Endothelial cell of umbilical vein (primary cell): ENCODE measurements around the gene ACOX1. TPM values are rescaled to one million over a fixed set of nuclear protein-coding genes. Genes with fewer than 3 reads are reported as not detected.

Experiments used
- BruUV-seq: library from RNA; stranded (reverse); fragments of 400-500 nt; replicated peaks from 2 replicates; lab custom pipeline; 2021; lab: Mats Ljungman, UMichigan
- CTCF ChIA-PET: fragments of 300-600, 350-600 bp; sonication (Branson Sonifier 250); formaldehyde crosslinking; loops from one replicate; lab custom pipeline; 2021; ENCODE audit warnings: antibody characterized with exemption, inconsistent platforms; lab: Charles Lee
- POLR2A ChIA-PET: fragments of 300-600, 350-600 bp; sonication (Branson Sonifier 250); formaldehyde crosslinking; loops from one replicate; lab custom pipeline; 2021; ENCODE audit warnings: antibody characterized with exemption, inconsistent platforms; lab: Charles Lee
- DNase-seq: peaks from one replicate; pipeline ENCODE4 v3.0.0-alpha.2; 2011; ENCODE audit warnings: low read depth, low spot score
- FAIRE-seq: peaks from 2 replicates; lab custom pipeline; 2011; peaks lifted over from hg19 to GRCh38; lab: Jason Lieb, UNC
- H2AFZ ChIP-seq: 2 replicates; pipeline ENCODE4 v1.6.0; 2012; ENCODE audit warnings: low read depth, low read length, control low read depth, inconsistent platforms
- H3K27ac ChIP-seq: 2 replicates; pipeline ENCODE4 v1.5.1; 2011; ENCODE audit warnings: low read depth, mild to moderate bottlenecking, control low read depth, low read length, moderate library complexity; ENCODE audit not compliant: insufficient read depth
- H3K27me3 ChIP-seq, 2 experiments: 2 replicates each; pipeline versions ENCODE4 v1.6.0 to v1.6.1; 2011; ENCODE audit warnings: low read length in 2 of 2, mixed read lengths in 1 of 2; ENCODE audit not compliant: control insufficient read depth in 2 of 2, insufficient read depth in 2 of 2
- H3K36me3 ChIP-seq, 2 experiments: 2 replicates in 1 of 2; 3 replicates in 1 of 2; pipeline ENCODE4 v1.5.1; 2011; ENCODE audit warnings: low read length in 2 of 2, mild to moderate bottlenecking in 1 of 2, moderate library complexity in 1 of 2; ENCODE audit not compliant: control insufficient read depth in 2 of 2, insufficient read depth in 2 of 2; ENCODE audit errors: extremely low read depth in 1 of 2
- H3K4me1 ChIP-seq: 3 replicates; pipeline ENCODE4 v1.5.1; 2011; ENCODE audit warnings: mild to moderate bottlenecking, low read length; ENCODE audit not compliant: control insufficient read depth, insufficient read depth; ENCODE audit errors: extremely low read depth
- H3K4me2 ChIP-seq: 2 replicates; pipeline ENCODE4 v1.6.1; 2011; ENCODE audit warnings: low read length, control low read depth, mixed read lengths; ENCODE audit not compliant: insufficient read depth
- H3K4me3 ChIP-seq, 3 experiments: fragments of 200-600 bp in 1 of 3; sonication (generic), shearing (Covaris generic) in 1 of 3; replicated peaks in 1 of 3; 2 replicates each; pipeline ENCODE4 v1.5.1; 2011 to 2016; ENCODE audit warnings: control low read depth in 3 of 3, low read length in 3 of 3, mild to moderate bottlenecking in 2 of 3, inconsistent platforms in 1 of 3, low read depth in 1 of 3, moderate library complexity in 1 of 3; ENCODE audit not compliant: insufficient read depth in 1 of 3
- H3K79me2 ChIP-seq: 2 replicates; pipeline ENCODE4 v1.6.0; 2012; ENCODE audit warnings: low read length, inconsistent platforms; ENCODE audit not compliant: control insufficient read depth, insufficient read depth
- H3K9ac ChIP-seq: replicated peaks from 2 replicates; pipeline ENCODE3; 2011; ENCODE audit warnings: low read length, control low read depth; ENCODE audit not compliant: insufficient read depth; ENCODE audit errors: extremely low read depth
- H3K9me1 ChIP-seq: replicated peaks from 3 replicates; pipeline ENCODE4 v1.6.0; 2011; ENCODE audit warnings: mild to moderate bottlenecking, low read length; ENCODE audit not compliant: control insufficient read depth, insufficient read depth; ENCODE audit errors: extremely low read depth
- H3K9me3 ChIP-seq: replicated peaks from 2 replicates; pipeline ENCODE4 v1.5.1; 2012; ENCODE audit warnings: low read length, inconsistent platforms; ENCODE audit not compliant: control insufficient read depth, insufficient read depth
- H4K20me1 ChIP-seq: replicated peaks from 2 replicates; pipeline ENCODE3; 2011; ENCODE audit warnings: mild to moderate bottlenecking, low read length; ENCODE audit not compliant: control insufficient read depth, insufficient read depth; ENCODE audit errors: extremely low read depth
- CTCF ChIP-seq, 2 donors: IDR thresholded peaks; 1 replicate in 1 of 2; 2 replicates in 1 of 2; pipeline ENCODE4 v1.5.1; 2011; ENCODE audit warnings: low read length in 2 of 2, mild to moderate bottlenecking in 2 of 2, moderate library complexity in 2 of 2, control low read depth in 1 of 2, inconsistent platforms in 1 of 2, low read depth in 1 of 2; ENCODE audit not compliant: insufficient read depth in 1 of 2; ENCODE audit errors: extremely low read depth in 1 of 2
- EZH2 ChIP-seq: IDR thresholded peaks from 2 replicates; pipeline ENCODE4 v1.6.1; 2012; ENCODE audit warnings: borderline replicate concordance, low read depth, mild to moderate bottlenecking, moderate library complexity, low read length, inconsistent platforms; ENCODE audit not compliant: severe bottlenecking
- FOS ChIP-seq: IDR thresholded peaks from 2 replicates; pipeline ENCODE4 v1.6.1; 2011; ENCODE audit warnings: mild to moderate bottlenecking, low read length, moderate library complexity, borderline replicate concordance; ENCODE audit not compliant: insufficient read depth
- GATA2 ChIP-seq: IDR thresholded peaks from 2 replicates; pipeline ENCODE4 v1.7.0; 2011; ENCODE audit warnings: low read depth, mild to moderate bottlenecking, moderate library complexity, mixed read lengths, low read length; ENCODE audit not compliant: insufficient read length, insufficient read depth
- JUN ChIP-seq: IDR thresholded peaks from 2 replicates; pipeline ENCODE4 v1.6.1; 2011; ENCODE audit warnings: borderline replicate concordance, low read depth; ENCODE audit not compliant: insufficient read length, insufficient read depth
- MAX ChIP-seq: IDR thresholded peaks from 2 replicates; pipeline ENCODE4 v1.6.1; 2011; ENCODE audit not compliant: insufficient read depth, insufficient read length
- MYC ChIP-seq: IDR thresholded peaks from one replicate; pipeline ENCODE4 v1.6.1; 2011; ENCODE audit warnings: mild to moderate bottlenecking, low read depth, low read length
- POLR2A ChIP-seq: IDR thresholded peaks from 2 replicates; pipeline ENCODE4 v1.6.1; 2012; ENCODE audit warnings: low read depth, mild to moderate bottlenecking, control low read depth, low read length
- POLR2AphosphoS5 ChIP-seq: IDR thresholded peaks from 2 replicates; pipeline ENCODE4 v1.6.1; 2012; ENCODE audit warnings: low read depth, mild to moderate bottlenecking, control low read depth, low read length, moderate library complexity; ENCODE audit not compliant: insufficient read depth
- dilution Hi-C: fragments of 300-500 bp; cut with MboI; formaldehyde crosslinking; loops from one replicate; pipeline ENCODE4 v1.15.0; 2019; ENCODE audit warnings: low sequenced_read_pairs; ENCODE audit not compliant: extremely low pct_ligation_motif_present
- intact Hi-C: fragments of 100-400 bp; cut with micrococcal nuclease; formaldehyde crosslinking; loops from one replicate; pipeline ENCODE4 v1.10.0; 2022
- polyA plus RNA-seq, 4 experiments: library from polyadenylated mRNA; depleted of rRNA in 3 of 4; stranded (reverse) in 3 of 4; unstranded in 1 of 4; fragments of >200 nt; gene quantifications; 2 replicates each; pipeline versions ENCODE4 v1.2.1 to v1.2.3, GENCODE V29; 2011 to 2012; ENCODE audit warnings: missing spikeins in 1 of 4
- total RNA-seq: library from RNA; stranded (reverse); gene quantifications from 2 replicates; pipeline ENCODE4 v1.2.3, GENCODE V29; 2021

The ACOX1 gene
- total and polyA plus RNA-seq, 2 donors (not counting 3 experiments of a cell fraction or from before 2014, with no cell fraction given): 17.9 to 45.1 TPM

GRCh38 chr17:76009447-76009846 is 30.5 kb upstream of the ACOX1 start:
- ChIA-PET POLR2A (no interaction called here), CTCF (interaction anchor here (0.9 to 4.6 kb wide), 7 partner anchors 10 to 280 kb away, joined by 3 to 35 read pairs (median 4); partner anchors contain the start of genes CDK3 and MRPL38)
- no TSS peak for BruUV-seq

More at GRCh38 chr17:76009447-76009846, 30.5 kb upstream of the ACOX1 start:
- DNase-seq: no peak
- H4K20me1 ChIP-seq: no peaks in the 10 kb centered on the region
- no peak for FAIRE-seq
- TF ChIP-seq JUN: no peak
- no peak for TF ChIP-seq MAX
- no peak for TF ChIP-seq MYC
- no peak for TF ChIP-seq POLR2A
- TF ChIP-seq CTCF (IDR thresholded peaks at IDR 0.05; ENCODE audit: extremely low read depth in 1 of 2, insufficient read depth in 1 of 2, low read depth in 1 of 2, low read length in 2 of 2): no peak
- TF ChIP-seq EZH2: no peak
- TF ChIP-seq FOS: no peak
- no peak for TF ChIP-seq GATA2
- no peak for TF ChIP-seq POLR2AphosphoS5
- no peak overlapping the region for H2AFZ ChIP-seq
- intact Hi-C loops: loop anchor here (10.0 kb wide), 1 partner anchor 235 kb away; a partner anchor contains a TSS
- H3K4me3 ChIP-seq: no peak overlapping the region
- no peaks in the 10 kb centered on the region for H3K4me1 ChIP-seq
- no peak overlapping the region for H3K9ac ChIP-seq
- no peak overlapping the region for H3K4me2 ChIP-seq
- no peaks in the 10 kb centered on the region for H3K79me2 ChIP-seq
- no peaks in the 10 kb centered on the region for H3K36me3 ChIP-seq
- no peak overlapping the region for H3K27ac ChIP-seq
- no peaks in the 10 kb centered on the region for H3K9me3 ChIP-seq
- dilution Hi-C loops: no loop called here
- H3K27me3 ChIP-seq: no peaks in the 10 kb centered on the region
- no peaks in the 10 kb centered on the region for H3K9me1 ChIP-seq
